ENCODE data around the gene TMEM145.
"Not testable (repeated sequence)": the region's sequence is repeated elsewhere in the genome, so short reads cannot be mapped to it uniquely, and the experiment has no call there.

- TF ChIP-seq EZH2 (IDR thresholded peaks at IDR 0.05; ENCODE audit: insufficient read depth, low read length) = not testable (repeated sequence)
- TF ChIP-seq, protein P1, sequence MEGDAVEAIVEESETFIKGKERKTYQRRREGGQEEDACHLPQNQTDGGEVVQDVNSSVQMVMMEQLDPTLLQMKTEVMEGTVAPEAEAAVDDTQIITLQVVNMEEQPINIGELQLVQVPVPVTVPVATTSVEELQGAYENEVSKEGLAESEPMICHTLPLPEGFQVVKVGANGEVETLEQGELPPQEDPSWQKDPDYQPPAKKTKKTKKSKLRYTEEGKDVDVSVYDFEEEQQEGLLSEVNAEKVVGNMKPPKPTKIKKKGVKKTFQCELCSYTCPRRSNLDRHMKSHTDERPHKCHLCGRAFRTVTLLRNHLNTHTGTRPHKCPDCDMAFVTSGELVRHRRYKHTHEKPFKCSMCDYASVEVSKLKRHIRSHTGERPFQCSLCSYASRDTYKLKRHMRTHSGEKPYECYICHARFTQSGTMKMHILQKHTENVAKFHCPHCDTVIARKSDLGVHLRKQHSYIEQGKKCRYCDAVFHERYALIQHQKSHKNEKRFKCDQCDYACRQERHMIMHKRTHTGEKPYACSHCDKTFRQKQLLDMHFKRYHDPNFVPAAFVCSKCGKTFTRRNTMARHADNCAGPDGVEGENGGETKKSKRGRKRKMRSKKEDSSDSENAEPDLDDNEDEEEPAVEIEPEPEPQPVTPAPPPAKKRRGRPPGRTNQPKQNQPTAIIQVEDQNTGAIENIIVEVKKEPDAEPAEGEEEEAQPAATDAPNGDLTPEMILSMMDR (IDR thresholded peaks at IDR 0.05; ENCODE audit: insufficient read depth, low read depth, low read length) = not testable (repeated sequence)
Observed at GRCh38 chr19:42339126-42339860, 26.2 kb downstream of the TMEM145 start.
